HG03378 (cell line): ENCODE data around the gene PSMB7.

Experiments used
- ATAC-seq: cut with Tn5 transposase; IDR thresholded peaks from one replicate; pipeline ENCODE4 v1.9.1; 2021; ENCODE audit warnings: mild to moderate bottlenecking, moderate library complexity; ENCODE audit not compliant: unreplicated experiment

Gene PSMB7

DNA sequence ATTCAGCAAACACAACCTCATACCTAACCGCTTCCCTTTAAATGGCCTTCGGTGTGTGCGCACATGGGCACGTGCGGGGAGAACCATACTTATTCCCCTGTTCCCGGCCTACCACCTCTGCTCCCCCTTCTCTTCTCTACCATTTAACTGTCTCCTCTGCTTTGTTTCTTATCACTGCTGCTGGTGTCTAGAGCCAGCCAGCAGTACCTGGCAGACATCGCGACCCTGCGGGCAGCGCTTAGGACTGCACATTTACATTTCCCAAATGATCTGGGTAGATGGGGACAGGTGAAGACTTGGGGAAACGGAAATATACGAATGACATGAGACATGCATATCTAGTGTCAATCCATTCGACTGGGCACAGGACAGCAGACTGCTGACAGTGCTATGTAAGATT is 56.6 kb downstream of the PSMB7 start:
- ATAC-seq: no peak

DNA sequence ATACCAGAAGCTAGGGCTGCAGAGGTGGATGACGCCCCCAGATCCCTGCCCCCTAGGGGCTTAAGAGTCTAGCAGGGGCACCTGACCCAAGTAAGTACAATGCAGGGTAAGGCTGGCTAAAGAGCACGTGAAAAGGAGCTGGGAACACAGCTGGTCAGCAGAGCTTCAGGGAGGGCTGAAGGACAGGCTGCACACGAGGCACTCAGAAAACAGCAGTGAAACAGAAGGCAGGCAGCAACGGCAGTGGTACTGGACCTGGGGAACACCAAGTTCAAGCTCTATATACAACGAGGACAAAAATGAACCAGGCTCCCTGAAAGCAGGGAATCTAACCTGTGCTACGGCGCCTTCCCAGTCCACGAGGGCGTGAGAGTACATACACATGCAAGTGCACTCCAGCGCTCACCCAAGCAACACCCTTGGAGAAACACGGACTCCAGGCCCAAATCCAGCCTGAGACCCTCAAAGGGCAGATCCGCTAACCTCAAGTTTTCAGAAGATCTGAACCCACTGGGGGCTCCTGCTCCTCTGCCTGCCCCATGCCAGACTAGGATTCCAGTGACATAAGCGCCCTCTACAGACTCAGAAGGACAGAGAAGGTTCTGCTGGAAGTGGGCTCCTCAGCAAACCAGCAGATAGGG is 57.4 kb downstream of the PSMB7 start:
- no peak for ATAC-seq

DNA sequence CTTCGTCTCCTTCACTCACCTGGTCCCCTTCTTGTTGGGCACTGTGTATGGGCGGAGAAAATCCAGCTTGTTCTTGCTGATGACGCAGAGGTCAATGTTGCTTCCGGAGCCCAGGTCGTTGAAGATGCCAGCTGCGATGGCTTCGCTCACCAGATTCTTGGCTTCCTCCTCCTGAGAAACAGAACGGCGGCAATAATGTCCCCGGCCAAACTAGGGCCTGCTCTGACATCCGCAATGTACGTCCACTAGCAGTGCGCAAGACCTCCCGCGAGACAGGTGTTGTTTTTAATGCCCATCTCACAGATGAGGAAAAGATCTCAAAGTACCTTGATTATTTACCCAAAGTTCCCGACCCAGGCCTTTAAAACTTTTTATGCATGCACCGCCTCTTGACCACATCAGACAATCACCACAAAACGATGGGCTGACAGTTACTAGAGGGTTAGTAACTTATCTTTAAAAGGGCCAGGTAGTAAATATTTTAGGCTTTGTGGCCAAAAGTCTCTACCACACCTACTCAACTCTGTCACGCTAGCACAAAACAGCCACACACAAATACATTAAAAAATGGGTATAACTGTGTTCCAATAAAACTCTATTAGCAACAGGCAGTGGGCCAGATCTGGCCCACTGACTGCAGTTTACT is 58.4 kb downstream of the PSMB7 start:
- no peak for ATAC-seq

DNA sequence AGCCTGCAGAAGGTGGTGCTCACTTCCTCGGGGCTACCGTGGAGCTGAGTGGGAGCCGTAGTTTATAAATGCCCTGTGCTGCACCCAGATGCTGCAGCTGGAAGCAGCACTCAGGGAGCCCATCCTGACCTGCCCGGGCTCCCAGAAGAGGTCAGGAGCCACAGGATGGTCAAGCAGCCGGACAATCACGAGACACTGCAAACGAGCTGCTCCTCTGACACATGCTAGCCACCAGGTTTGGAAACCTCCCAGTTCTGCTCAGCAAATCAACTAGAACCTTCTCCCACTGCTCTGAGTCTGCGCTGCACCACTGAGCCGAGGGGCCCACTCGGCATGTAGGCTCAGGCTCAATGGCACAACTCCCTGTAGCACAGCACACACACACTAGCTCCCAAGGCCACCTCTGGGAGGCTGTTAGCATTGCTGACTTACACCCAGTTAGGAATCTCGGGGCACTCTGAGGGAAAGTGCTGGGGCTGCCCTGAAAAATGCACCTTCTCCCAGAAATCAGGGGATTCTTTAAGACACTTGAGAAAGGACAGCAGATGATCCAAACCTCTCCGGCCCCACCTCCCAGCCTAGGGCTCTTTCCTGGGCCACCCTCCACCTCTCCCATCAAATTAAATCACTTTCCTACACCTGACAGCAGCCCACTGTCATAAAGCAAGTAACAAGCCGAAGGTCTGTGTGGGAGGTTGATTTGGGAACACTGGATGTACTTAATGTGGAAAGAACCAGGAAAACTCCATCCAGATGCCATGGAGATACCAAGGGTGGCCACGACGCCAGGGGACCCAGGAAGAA is 59.1 kb downstream of the PSMB7 start:
- ATAC-seq: no peak

DNA sequence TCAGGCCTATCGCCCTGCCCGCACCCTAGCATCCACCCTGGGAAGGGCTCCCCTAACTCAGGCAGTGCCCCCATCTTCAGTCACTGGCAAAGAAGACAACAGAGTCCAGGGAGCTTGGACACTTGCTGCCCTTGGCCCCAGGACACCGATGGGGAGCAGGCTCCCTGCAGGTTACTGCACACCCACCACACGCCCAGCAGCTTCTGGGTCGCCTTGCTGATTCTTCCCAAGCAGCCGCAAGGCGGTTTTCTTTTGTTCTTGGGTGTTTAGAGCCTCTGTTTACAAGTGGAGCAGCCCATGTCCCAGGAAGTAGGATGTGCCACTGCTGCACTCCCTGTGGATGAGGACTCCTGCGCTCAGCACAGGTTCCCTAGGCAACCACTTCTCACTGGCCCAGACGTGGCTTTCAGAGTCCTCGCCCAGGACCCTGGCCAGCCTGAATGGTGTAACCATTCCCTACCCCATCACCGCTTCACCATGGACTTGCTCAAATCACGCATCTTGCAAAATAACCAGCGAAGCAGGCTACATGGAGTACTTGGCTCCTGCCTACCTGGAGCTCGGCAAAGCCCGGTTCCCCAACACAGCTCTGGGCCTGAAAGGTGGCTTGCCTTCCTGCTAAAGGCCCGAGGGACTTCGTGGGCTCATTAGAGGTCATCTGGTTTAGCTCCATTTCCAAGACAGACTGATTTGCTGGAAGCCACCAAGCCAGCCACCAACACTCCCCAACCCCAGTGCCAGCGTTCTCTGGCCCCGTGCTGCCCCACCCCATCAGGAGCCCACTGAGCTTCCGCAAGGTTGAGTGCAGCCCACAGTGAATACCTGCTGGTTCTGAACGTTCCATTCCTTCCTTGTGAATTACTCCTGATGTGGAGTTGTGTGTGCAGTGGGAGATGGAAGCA is 60.0 kb downstream of the PSMB7 start:
- no peak for ATAC-seq

DNA sequence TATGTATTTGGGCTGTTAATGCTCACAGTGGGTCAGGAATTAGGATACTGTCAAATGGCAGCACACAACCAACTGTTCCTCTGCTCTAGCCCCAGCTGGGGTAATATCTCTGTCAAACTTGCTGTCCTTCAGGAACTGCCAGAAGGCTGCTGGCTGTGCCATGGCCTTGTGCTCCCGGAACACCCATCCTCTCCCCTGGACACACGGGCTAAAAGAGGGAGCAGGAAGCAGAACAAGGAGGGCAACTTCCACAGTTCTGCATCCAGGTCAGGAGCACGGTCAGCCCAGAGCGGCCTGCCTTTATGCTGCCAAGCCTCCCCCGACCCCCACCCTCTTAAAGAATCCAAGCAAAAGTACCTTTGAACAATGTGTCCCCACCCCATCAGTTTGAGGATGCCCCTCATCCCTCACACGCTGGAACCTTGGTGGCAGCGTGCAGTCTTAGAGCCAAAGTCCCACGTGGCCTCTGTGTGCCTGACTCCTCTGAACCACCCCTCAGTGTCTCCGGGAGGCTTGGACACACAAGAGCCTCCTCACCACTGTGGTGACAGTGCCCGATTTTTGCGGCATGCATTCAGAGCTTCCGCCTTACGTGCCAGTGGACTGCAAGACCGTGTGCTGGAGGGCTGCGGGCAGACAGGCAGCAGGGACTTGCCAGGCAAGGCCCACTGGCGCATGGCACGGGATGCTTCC is 60.8 kb downstream of the PSMB7 start:
- ATAC-seq: no peak

DNA sequence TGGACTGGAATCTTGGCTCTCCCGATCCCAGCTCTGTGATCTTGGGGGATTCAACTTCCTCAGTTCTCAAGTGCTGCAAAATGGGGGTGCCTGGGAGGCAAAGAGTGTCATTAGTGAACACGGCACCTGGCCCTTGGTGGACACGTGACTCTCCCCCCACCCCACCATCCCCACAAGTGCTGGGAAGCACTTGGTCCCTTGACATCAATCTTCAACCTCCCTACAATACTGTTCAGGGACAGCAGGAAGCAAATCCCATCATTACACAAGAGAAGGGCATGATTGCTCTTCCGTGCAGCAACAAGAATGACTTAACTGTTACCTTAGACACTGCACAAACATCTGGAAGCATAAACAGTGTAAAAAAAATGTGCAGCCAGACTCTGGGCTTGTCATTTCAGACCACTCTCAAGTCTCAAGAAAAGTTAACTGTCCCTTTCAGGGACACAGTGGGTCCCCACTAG is 61.4 kb downstream of the PSMB7 start:
- no peak for ATAC-seq

DNA sequence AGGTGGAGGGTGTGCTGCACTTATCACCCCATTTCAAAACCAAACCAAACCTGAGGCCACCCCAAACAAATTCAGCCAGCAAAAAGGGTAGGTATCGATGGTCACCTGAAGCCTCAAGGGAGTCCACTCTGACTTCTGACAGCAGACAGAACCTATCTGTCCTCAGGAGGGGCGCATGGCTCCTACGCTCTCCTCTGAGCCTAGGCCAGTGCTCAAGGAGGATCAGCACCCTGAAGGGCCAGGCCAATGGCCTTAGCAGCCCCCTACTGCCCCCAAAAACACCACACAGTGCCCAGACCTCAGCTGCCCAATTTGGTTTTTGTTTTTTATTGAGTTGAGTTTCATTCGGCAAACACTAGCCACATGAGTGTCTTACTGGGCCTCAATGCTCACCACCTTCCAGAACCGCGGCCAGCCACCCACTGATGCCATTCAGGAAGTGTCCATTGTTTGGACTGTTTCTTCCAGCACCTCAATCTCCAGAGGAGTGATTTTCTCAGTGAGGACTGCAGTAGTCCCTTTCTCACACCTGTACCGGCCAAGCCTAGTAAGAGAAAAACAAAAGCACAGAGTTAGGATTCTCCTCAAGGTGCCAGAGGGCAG is 62.0 kb downstream of the PSMB7 start:
- ATAC-seq: no peak

DNA sequence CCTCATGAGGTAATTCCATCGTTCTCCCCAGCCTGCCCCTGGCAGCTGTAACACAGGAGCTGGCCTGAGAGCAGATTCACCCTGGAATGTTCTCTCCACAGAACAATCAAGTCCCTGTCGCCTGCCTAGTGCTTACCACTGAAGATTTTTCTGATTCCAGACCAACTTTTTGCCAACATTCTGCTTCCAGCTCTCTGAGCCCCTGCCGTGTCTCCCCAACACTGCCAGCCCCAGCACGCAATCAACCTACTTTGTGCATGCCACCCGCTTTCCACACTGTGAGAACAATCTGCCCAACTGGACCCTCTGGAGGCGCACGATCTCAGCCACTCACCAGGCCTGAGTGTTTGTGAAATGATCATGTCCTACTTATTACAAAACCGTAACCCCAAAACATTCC is 62.6 kb downstream of the PSMB7 start:
- ATAC-seq: no peak

DNA sequence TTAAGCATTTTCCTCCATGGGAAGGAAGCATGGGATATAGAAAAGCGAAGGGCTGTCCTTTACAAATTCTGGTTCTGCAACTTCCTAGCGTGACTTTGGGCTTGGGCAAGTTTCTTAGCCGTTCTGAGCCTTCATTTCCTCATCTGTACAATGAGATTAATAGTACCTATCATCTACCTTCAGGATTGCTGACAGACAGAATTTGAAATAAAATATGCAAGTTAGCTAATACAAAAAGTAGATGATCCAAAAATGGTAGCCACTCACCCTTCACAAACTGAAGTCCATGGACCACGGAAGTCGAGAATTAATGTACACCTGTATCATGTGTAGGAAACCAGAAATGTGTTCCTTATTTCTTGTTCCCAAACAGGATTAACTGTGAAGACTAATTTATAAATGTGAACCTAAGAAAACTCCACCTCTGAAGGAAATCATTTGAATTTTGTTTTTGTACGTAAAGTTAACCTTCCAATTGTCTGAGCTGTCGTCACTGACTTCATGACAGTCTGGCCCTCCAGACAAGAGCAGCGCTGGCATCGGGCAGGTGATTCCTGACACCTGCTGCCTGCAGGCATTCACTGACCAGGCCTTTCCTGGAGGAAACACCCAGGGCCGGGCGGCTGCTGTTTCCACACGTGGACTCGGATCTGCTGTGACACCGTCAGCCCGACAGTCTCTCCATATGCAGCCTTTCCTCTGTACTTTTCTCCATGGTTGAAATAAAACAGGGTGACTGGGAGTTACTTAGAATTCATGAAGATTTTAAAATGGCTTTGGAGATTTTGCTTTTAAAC is 63.4 kb downstream of the PSMB7 start:
- ATAC-seq: no peak

DNA sequence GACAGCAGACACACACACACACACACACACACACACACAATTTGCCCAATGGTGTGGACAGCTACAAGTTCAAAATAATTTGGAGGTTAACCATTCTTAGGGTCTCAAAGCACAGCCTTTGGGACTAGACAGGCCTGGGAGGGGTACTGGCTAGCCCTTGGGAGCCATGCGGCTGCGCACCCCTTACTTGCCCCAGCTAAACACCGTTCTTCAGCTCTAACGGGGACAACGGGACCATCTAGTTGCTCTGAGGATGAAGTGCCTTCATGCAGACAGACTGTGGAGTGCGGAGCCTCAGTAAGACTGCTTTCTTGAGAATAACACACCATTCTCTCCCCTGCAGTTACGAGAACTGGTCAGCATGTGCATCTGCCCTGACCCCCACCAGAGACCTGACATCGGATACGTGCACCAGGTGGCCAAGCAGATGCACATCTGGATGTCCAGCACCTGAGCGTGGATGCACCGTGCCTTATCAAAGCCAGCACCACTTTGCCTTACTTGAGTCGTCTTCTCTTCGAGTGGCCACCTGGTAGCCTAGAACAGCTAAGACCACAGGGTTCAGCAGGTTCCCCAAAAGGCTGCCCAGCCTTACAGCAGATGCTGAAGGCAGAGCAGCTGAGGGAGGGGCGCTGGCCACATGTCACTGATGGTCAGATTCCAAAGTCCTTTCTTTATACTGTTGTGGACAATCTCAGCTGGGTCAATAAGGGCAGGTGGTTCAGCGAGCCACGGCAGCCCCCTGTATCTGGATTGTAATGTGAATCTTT is 64.6 kb downstream of the PSMB7 start:
- no peak for ATAC-seq

DNA sequence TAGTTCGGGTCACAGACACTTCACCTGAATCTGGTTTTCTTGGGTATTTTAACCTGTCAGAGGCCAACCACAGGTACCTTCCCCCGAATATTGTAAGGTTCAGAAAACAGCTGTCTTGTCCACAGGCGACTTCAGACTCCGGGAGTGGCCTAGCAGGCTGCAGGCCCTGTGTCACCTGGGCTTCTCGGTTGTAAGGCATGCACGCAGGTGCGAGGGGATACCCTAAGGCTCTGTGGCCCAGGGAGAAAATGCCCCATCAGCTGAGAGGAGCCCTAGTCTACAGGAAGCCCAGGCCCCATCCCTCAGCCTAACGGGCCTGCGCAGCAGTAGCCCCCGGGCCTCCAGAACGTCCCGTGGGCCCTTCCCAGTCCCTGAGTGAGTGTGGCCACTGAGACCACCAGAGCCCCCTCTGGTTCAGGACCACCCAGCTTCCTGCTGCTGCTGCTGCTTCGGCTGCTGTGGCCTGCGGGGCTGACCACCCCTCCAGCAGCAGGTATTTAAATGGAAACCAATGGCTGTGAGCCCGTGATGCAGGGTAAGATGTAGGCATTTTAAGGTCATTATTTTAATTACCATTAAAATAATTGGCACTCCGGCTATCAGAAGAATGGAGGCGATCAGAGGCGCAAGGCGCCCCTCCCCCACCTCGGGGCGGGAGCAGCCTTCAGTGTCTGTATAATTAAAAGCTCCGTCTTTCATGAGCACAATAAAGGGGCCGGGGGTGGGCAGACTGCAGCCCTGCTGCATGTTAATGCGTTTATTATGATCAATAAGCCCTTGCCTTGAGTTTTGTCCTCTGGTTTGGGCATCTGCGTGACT is 65.4 kb downstream of the PSMB7 start:
- ATAC-seq: no peak

DNA sequence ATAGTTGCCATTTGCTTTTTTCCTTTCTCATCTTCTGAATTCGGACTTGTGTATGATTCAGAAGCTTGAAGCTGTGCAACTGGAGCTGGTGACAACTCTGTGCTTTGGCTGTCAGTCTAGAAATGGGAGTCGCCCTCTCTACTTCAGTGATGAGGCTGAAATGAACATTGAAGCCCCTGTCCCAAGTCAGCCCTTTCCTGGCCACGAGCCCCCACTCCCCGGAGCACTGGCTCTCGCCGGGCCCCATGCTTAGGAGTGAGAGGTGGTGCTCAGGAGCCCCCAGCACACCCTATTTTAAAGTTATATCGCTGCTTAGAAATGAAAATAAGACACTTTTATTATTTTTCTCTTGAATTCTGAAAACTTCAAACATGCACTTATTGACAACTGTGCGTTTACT is 66.0 kb downstream of the PSMB7 start:
- no peak for ATAC-seq

DNA sequence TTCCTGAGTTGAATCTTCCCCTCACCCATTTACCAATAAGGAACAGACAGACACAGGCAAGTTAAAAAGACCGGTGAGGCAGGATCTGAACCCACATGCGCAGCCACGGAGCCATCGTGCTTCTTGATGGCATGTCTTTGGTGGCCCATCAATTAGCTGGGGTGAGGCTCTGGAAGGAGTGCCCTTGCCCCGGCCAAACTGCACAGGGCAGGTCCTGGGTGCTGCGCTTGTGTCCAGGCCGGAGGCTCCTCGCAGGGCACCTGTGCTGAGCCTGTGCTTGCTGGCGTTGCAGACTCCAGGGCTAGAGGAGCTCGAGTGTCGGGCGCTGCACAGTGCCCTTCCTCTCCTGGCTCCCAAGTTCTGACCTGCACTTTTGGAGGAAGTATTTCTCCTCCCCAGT is 66.4 kb downstream of the PSMB7 start:
- no peak for ATAC-seq

DNA sequence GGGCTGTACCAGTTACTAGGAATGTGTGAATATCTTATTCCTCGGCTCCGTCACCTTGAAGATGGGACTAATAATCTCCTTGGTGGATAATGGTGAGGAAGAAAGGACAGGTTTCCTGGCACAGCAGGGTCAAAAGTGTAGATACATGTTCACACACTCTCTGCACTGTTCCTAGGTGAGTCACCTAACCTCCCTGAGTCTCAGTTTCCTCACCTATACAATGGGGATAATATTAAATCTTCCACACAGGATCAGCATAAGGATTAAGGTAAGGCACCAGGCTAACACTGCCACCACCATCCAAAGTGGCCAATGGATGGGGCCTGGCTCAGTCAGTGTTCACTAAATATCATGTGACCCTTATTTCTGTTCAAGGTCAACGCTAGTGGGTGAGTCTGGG is 66.9 kb downstream of the PSMB7 start:
- ATAC-seq: no peak

DNA sequence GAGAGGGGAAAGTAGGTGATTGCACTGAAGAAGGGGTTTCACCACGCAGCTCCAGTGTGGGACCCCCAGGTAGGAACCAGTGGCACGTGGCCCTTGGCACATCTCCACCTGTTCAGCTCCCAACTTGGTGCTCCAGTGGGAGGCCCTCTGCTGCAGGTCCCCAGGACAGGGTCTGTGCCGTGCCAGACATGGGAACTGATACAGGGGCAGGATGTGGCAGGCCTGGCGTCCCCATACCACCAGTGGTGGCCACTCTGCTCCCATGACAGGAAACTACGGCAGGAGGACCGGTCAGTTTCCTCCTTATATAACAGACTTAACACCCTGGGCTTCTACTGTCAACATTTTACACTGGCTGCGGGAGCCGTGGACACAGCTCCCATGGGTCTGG is 67.3 kb downstream of the PSMB7 start:
- no peak for ATAC-seq

DNA sequence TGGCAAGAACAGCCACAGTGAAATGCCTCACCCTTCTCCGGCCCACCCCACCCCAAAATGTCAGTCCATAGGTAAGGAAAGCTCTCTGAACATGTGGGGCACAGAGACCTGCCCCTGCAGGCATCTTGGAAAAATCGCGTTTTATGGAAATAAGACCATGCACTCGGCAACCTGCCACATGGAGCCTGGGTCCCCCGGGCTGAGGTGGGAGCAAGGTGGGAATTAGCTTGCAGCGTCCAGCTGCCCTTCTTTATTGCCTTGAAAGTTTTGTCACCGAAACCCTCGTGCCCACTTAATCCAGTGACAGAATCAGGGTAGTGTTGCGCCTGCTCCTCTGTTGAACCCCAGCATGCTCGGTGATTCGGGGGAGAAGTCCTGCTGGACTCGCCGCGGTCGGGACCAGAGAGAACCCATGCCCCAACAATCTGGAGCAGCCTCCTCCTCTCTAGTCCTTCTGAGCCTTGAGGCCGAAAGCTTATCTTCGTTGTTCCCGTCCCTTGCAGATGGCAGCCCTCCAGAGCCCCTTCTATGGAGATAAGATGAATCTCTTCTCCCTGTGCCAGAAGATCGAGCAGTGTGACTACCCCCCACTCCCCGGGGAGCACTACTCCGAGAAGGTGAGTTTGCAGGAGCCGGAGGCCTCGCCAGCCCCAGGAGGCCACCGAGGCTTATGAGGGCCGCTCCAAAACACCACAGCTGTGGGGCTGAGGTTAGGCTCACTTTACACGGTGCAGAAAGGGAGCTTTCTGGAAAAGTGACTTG is 67.9 kb downstream of the PSMB7 start:
- ATAC-seq: no peak
